HepG2 (cell line): ENCODE data around the gene PHOSPHO2. TPM values are rescaled to one million over a fixed set of nuclear protein-coding genes. Genes with fewer than 3 reads are reported as not detected.

ENCODE experiments used
- ATAC-seq: fragments of 200-7000 bp; cut with Tn5 transposase; 3 replicates; pipeline ENCODE4 v1.9.1; 2020; ENCODE audit warnings: mild to moderate bottlenecking, moderate library complexity
- BruUV-seq: library from RNA; stranded (reverse); fragments of 400-500 nt; replicated peaks from 2 replicates; lab custom pipeline; 2021; lab: Mats Ljungman, UMichigan
- CTCF ChIA-PET: fragments of 300-600 bp; formaldehyde crosslinking; extraction: SDS; loops from one replicate; lab custom pipeline; 2021; ENCODE audit warnings: low total read pairs, inconsistent platforms, low intra/inter-chr PET ratio; lab: Yijun Ruan, JAX
- POLR2A ChIA-PET: fragments of 350-600 bp; sonication (Branson Sonifier 250); formaldehyde crosslinking; loops from one replicate; lab custom pipeline; 2020; ENCODE audit warnings: antibody characterized with exemption, inconsistent platforms; lab: Yijun Ruan, JAX
- DNase-seq: peaks from one replicate; pipeline ENCODE4 v3.0.0-alpha.2; 2015; ENCODE audit warnings: low spot score
- FAIRE-seq: peaks from 3 replicates; lab custom pipeline; 2011; peaks lifted over from hg19 to GRCh38; lab: Jason Lieb, UNC
- H2AFZ ChIP-seq: one replicate; pipeline ENCODE4 v1.6.1; 2011; ENCODE audit warnings: low read length, inconsistent platforms
- H3K27ac ChIP-seq: fragments of 300-600 bp; 3 replicates; pipeline ENCODE4 v1.8.0; 2011; ENCODE audit warnings: mixed run types, mild to moderate bottlenecking, mixed read lengths, low read length, inconsistent platforms; ENCODE audit not compliant: insufficient read depth; ENCODE audit errors: extremely low read length
- H3K27me3 ChIP-seq, 2 experiments: fragments of 200-600 bp in 1 of 2; 2 replicates in 1 of 2; 3 replicates in 1 of 2; pipeline versions ENCODE4 v1.6.0 to v1.8.0; 2011; ENCODE audit warnings: low read length in 2 of 2, mild to moderate bottlenecking in 2 of 2, moderate library complexity in 2 of 2, inconsistent platforms in 1 of 2; ENCODE audit not compliant: insufficient read depth in 2 of 2, control insufficient read depth in 1 of 2
- H3K36me3 ChIP-seq, 2 experiments: fragments of 200-600 bp in 1 of 2; replicated peaks in 1 of 2; 2 replicates in 1 of 2; 3 replicates in 1 of 2; pipeline versions ENCODE4 v1.5.1 to v1.8.0; 2011; ENCODE audit warnings: low read length in 2 of 2, inconsistent platforms in 1 of 2; ENCODE audit not compliant: insufficient read depth in 2 of 2, control insufficient read depth in 1 of 2
- H3K4me1 ChIP-seq: 2 replicates; pipeline ENCODE4 v1.5.1; 2012; ENCODE audit warnings: low read length, inconsistent platforms; ENCODE audit not compliant: insufficient read depth
- H3K4me2 ChIP-seq: 2 replicates; pipeline ENCODE4 v1.6.0; 2011; ENCODE audit warnings: low read depth, low read length, inconsistent platforms
- H3K4me3 ChIP-seq, 3 experiments: fragments of 200-600 bp in 1 of 3; sonication (generic), shearing (Covaris generic) in 1 of 3; replicated peaks in 1 of 3; 2 replicates each; pipeline ENCODE4 v1.5.1; 2011 to 2016; ENCODE audit warnings: low read length in 3 of 3, inconsistent platforms in 2 of 3, low read depth in 2 of 3, mild to moderate bottlenecking in 2 of 3, control low read depth in 1 of 3, mixed read lengths in 1 of 3; ENCODE audit not compliant: insufficient read depth in 1 of 3
- H3K79me2 ChIP-seq: one replicate; pipeline ENCODE4 v1.6.1; 2011; ENCODE audit warnings: low read length, inconsistent platforms; ENCODE audit not compliant: insufficient read depth
- H3K9ac ChIP-seq: 2 replicates; pipeline ENCODE4 v1.6.0; 2011; ENCODE audit warnings: mild to moderate bottlenecking, low read depth, low read length, inconsistent platforms; ENCODE audit not compliant: insufficient read depth
- H3K9me3 ChIP-seq: 2 replicates; pipeline ENCODE4 v1.5.1; 2012; ENCODE audit warnings: mild to moderate bottlenecking, low read length
- H4K20me1 ChIP-seq: 2 replicates; pipeline ENCODE4 v1.6.0; 2011; ENCODE audit warnings: inconsistent platforms, mild to moderate bottlenecking, low read length, moderate library complexity; ENCODE audit not compliant: insufficient read depth
- CHD4 ChIP-seq: fragments of 200-600 bp; sonication (generic); IDR thresholded peaks from 2 replicates; pipeline ENCODE4 v1.7.0; 2017; ENCODE audit warnings: mild to moderate bottlenecking, low read length, borderline replicate concordance
- EP300 ChIP-seq, 3 experiments: sonication (generic) in 1 of 3; formaldehyde crosslinking in 1 of 3; IDR thresholded peaks; 2 replicates each; pipeline versions ENCODE4 v1.5.1 to v1.6.1; 2011 to 2020; ENCODE audit warnings: low read depth in 2 of 3, low read length in 2 of 3, borderline replicate concordance in 1 of 3, improper control_type of control experiment in 1 of 3, mild to moderate bottlenecking in 1 of 3, missing genetic modification reagents in 1 of 3, moderate library complexity in 1 of 3
- HIVEP1 ChIP-seq: sonication (generic); formaldehyde crosslinking; IDR thresholded peaks from 2 replicates; pipeline ENCODE4 v1.4.0; 2020; ENCODE audit warnings: mild to moderate bottlenecking, missing genetic modification reagents
- HOXD1 ChIP-seq: sonication (generic); formaldehyde crosslinking; IDR thresholded peaks from 2 replicates; pipeline ENCODE4 v1.5.0; 2020; ENCODE audit warnings: missing genetic modification reagents
- ISX ChIP-seq: sonication (generic); formaldehyde crosslinking; conservative IDR thresholded peaks from 2 replicates; pipeline ENCODE4 v1.5.0; 2020; ENCODE audit warnings: missing genetic modification reagents
- KLF13 ChIP-seq: sonication (generic); formaldehyde crosslinking; IDR thresholded peaks from 2 replicates; pipeline ENCODE4 v1.4.0; 2020; ENCODE audit warnings: mild to moderate bottlenecking, missing genetic modification reagents
- NFATC3 ChIP-seq: sonication (generic); formaldehyde crosslinking; IDR thresholded peaks from 2 replicates; pipeline ENCODE4 v1.5.1; 2020; ENCODE audit warnings: mild to moderate bottlenecking, missing genetic modification reagents
- NR2F2 ChIP-seq: IDR thresholded peaks from 2 replicates; pipeline ENCODE4 v1.6.1; 2012; ENCODE audit warnings: low read depth, inconsistent platforms, borderline replicate concordance
- RBAK ChIP-seq: sonication (generic); formaldehyde crosslinking; IDR thresholded peaks from 2 replicates; pipeline ENCODE4 v1.5.1; 2020; ENCODE audit warnings: mild to moderate bottlenecking, missing genetic modification reagents
- REPIN1 ChIP-seq: sonication (generic); formaldehyde crosslinking; IDR thresholded peaks from 2 replicates; pipeline ENCODE4 v1.8.0; 2022; ENCODE audit warnings: missing genetic modification reagents, low read depth, mild to moderate bottlenecking, borderline replicate concordance
- SP140L ChIP-seq: sonication (generic); formaldehyde crosslinking; IDR thresholded peaks from 2 replicates; pipeline ENCODE4 v1.4.0; 2020; ENCODE audit warnings: missing genetic modification reagents, borderline replicate concordance
- SP5 ChIP-seq: IDR thresholded peaks from 2 replicates; pipeline ENCODE4 v1.6.1; 2016; ENCODE audit warnings: low read depth, borderline replicate concordance
- ZMAT3 ChIP-seq: sonication (generic); formaldehyde crosslinking; conservative IDR thresholded peaks from 2 replicates; pipeline ENCODE4 v1.7.0; 2021; ENCODE audit warnings: missing genetic modification reagents
- ZNF121 ChIP-seq: sonication (generic); formaldehyde crosslinking; IDR thresholded peaks from 2 replicates; pipeline ENCODE4 v1.5.0; 2020; ENCODE audit warnings: mild to moderate bottlenecking, missing genetic modification reagents
- ZNF225 ChIP-seq: sonication (generic); formaldehyde crosslinking; IDR thresholded peaks from 2 replicates; pipeline ENCODE4 v1.4.0; 2020; ENCODE audit warnings: mild to moderate bottlenecking, missing genetic modification reagents
- ZNF296 ChIP-seq: sonication (generic); formaldehyde crosslinking; conservative IDR thresholded peaks from 2 replicates; pipeline ENCODE4 v1.5.0; 2020; ENCODE audit warnings: mild to moderate bottlenecking, missing genetic modification reagents
- ZNF460 ChIP-seq: sonication (generic); formaldehyde crosslinking; IDR thresholded peaks from 2 replicates; pipeline ENCODE4 v1.5.1; 2020; ENCODE audit warnings: missing genetic modification reagents, mild to moderate bottlenecking, borderline replicate concordance
- ZNF558 ChIP-seq: sonication (generic); formaldehyde crosslinking; IDR thresholded peaks from 2 replicates; pipeline ENCODE4 v1.9.0; 2022; ENCODE audit warnings: mild to moderate bottlenecking, missing genetic modification reagents, borderline replicate concordance
- ZNF773 ChIP-seq: sonication (generic); formaldehyde crosslinking; IDR thresholded peaks from 2 replicates; pipeline ENCODE4 v1.4.0; 2020; ENCODE audit warnings: missing genetic modification reagents, borderline replicate concordance
- WGBS: methylation state at CpG from one replicate; pipeline ENCODE4 v1.1.6; 2017; ENCODE audit warnings: low lambda C conversion rate; 5-methylcytosine and 5-hydroxymethylcytosine counted together
- in situ Hi-C: cut with HindIII; loops from 2 replicates; pipeline ENCODE4 v1.10.0; 2017; ENCODE audit warnings: low pct_unique_long_range_greater_than_20kb; ENCODE audit not compliant: extremely low pct_ligation_motif_present
- intact Hi-C: fragments of 100-400 bp; cut with micrococcal nuclease; formaldehyde crosslinking; loops from one replicate; pipeline ENCODE4 v1.10.0; 2022; ENCODE audit not compliant: unreplicated experiment
- polyA plus RNA-seq, 8 experiments: library from polyadenylated mRNA; depleted of rRNA in 3 of 8; stranded (reverse) in 7 of 8; unstranded in 1 of 8; fragments of >200 nt; fragmentation: Illumina TruSeq in 4 of 8; extraction: Trizol in 4 of 8; gene quantifications; 2 replicates each; pipeline versions ENCODE4 v1.2.1 to v1.2.3, GENCODE V29; 2011 to 2016; ENCODE audit warnings: low read depth in 4 of 8, missing spikeins in 1 of 8, mixed read lengths in 1 of 8; ENCODE audit not compliant: insufficient read depth in 1 of 8
- total RNA-seq, 5 experiments: library from RNA; depleted of rRNA; stranded (reverse); fragments of >200 nt; fragmentation: Illumina TruSeq; extraction: Trizol; gene quantifications; 2 replicates each; pipeline ENCODE4 v1.2.3, GENCODE V29; 2016; ENCODE audit warnings: low read depth in 1 of 5
- TF ChIP-seq, protein P1 (sequence below): sonication (generic); formaldehyde crosslinking; IDR thresholded peaks from 2 replicates; pipeline ENCODE4 v1.8.1; 2023; ENCODE audit warnings: mild to moderate bottlenecking, missing genetic modification reagents, borderline replicate concordance

The PHOSPHO2 gene
- total and polyA plus RNA-seq, 2 of the 13 experiments (the other 11 are each of a cell fraction or from before 2014, with no cell fraction given): 6.1 to 11.4 TPM

DNA sequence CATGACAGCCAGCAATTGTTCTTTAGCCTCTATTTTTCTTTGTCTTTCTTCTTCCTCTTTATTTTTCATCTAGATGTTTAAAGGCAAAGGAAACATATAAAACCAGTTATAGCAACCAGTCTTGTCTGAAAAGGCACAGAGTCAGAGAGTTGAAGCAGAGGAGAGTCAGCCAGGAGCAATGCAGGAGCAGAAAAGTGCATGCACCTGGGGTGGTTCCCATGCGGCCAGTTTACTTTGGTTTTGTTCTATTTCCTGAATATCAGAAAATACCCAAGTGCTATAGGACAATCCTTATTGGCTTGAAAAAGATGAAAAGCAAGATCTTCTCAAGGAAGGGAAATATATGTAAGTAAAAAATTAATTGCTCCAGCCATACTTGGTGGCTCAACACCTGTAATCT lies 45.0 kb upstream of the PHOSPHO2 start:
- intact Hi-C loops: no loop called here
- FAIRE-seq: no peak
- 57% methylated on average over 1 of the region's 1 CpG for WGBS
- ATAC-seq: peak; percentile 22; the same call in 1 of the 3 replicates
- Histone ChIP-seq H3K27me3 (no peaks in the 10 kb centered on the region), H3K9me3 (no peaks in the 10 kb centered on the region), H4K20me1 (no peaks in the 10 kb centered on the region), H3K4me2 (no peak overlapping the region), H3K36me3 (no peaks in the 10 kb centered on the region), H3K79me2 (no peaks in the 10 kb centered on the region), H2AFZ (no peak overlapping the region), H3K4me1 (no peaks in the 10 kb centered on the region), H3K9ac (no peak overlapping the region), H3K4me3 (no peak overlapping the region), H3K27ac (no peak overlapping the region)
- TF ChIP-seq ZMAT3 (no peak), NR2F2 (no peak), HOXD1 (CRISPR knock-in tag) (no peak), ZNF558 (CRISPR knock-in tag) (no peak), ZNF460 (CRISPR knock-in tag) (no peak), ISX (no peak), ZNF773 (CRISPR knock-in tag) (no peak), HIVEP1 (no peak), REPIN1 (no peak), SP140L (CRISPR knock-in tag) (no peak), ZNF296 (CRISPR knock-in tag) (no peak), NFATC3 (CRISPR knock-in tag) (no peak), ZNF225 (CRISPR knock-in tag) (no peak), ZNF121 (CRISPR knock-in tag) (no peak), EP300 (IDR thresholded peaks at IDR 0.05; ENCODE audit: low read depth in 2 of 2, low read length in 2 of 2) (no peak), EP300 (CRISPR knock-in tag; IDR thresholded peaks at IDR 0.05; ENCODE audit: borderline replicate concordance) (no peak), CHD4 (no peak), KLF13 (CRISPR knock-in tag) (no peak), SP5 (CRISPR knock-in tag) (no peak), RBAK (CRISPR knock-in tag) (no peak)
- TF ChIP-seq, protein P1, sequence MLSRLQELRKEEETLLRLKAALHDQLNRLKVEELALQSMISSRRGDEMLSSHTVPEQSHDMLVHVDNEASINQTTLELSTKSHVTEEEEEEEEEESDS (CRISPR knock-in tag): no peak
- DNase-seq: no peak
- no TSS peak for BruUV-seq
- in situ Hi-C loops: no loop called here
- POLR2A ChIA-PET: no interaction called here
- CTCF ChIA-PET: no interaction called here
